ENCODE measurements around the gene PEX26. TPM values are rescaled to one million over a fixed set of nuclear protein-coding genes. Genes with fewer than 3 reads are reported as not detected.
"Not testable (repeated sequence)": the region's sequence is repeated elsewhere in the genome, so short reads cannot be mapped to it uniquely, and the experiment has no call there.

The PEX26 gene
- total RNA-seq, 1 experiment from 2014 or later = 14.6 TPM

- not testable (repeated sequence) for DNase-seq (ENCODE audit: low read depth)
These were observed 6.4 kb upstream of the PEX26 start for GRCh38 chr22:18071307-18071967.

- DNase-seq (ENCODE audit: low read depth) = no peak
These were observed 5.9 kb upstream of the PEX26 start for GRCh38 chr22:18071968-18072310.

DNA sequence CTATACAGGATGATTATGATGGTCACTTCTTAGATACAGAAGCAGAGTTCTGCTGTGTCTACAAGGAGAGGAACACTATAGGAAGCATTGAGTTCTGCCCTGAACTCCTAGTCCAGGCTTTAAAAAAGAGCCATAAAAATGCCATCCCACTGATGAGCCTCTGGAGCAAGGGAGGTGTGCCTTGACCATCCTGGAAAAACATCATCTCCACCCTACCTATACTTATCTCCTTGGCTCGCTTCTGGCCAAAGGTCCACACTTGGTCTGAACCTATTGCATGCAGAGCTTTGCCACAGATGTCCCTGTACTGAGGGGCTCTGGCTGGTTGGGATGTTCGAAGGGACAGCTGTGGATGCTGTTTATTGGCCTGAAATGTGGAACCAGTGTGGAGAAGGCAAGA, 4.3 kb upstream of the PEX26 start:
- no peak for DNase-seq (ENCODE audit: low read depth)

GRCh38 chr22:18073927-18074326, 3.9 kb upstream of the PEX26 start:
- not testable (repeated sequence) for DNase-seq (ENCODE audit: low read depth)

DNA sequence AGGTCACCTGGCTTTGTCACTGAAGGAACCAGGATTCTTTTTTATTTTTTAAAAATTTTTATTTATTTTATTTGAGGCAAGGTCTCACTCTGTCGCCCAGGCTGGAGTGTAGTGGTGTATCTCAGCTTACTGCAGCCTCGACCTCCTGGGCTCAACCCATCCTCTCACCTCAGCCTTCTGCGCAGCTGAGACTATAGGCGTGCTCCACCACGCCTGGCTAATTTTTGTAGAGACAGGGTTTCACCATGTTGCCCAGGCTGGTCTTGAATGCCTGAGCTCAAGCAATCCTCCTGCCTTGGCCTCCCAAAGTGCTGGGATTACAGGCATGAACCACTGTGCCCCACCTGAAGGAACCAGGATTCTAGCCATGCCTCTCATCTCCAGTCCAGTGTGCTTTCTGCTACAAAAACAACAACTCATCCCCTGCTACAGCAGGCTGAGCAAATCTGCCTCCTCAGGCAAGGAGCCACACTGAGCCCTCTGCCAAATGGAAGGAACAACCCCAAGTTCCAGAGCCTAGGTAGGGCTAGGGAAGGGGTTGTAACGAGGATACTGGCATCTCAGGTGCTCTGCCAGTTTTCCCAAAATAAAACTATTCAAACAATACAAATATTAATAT, 2.6 kb upstream of the PEX26 start:
- DNase-seq (ENCODE audit: low read depth) = no peak

- peak; percentile 83 for DNase-seq (ENCODE audit: low read depth)
These were observed 1.9 kb upstream of the PEX26 start for GRCh38 chr22:18075720-18076497.

DNA sequence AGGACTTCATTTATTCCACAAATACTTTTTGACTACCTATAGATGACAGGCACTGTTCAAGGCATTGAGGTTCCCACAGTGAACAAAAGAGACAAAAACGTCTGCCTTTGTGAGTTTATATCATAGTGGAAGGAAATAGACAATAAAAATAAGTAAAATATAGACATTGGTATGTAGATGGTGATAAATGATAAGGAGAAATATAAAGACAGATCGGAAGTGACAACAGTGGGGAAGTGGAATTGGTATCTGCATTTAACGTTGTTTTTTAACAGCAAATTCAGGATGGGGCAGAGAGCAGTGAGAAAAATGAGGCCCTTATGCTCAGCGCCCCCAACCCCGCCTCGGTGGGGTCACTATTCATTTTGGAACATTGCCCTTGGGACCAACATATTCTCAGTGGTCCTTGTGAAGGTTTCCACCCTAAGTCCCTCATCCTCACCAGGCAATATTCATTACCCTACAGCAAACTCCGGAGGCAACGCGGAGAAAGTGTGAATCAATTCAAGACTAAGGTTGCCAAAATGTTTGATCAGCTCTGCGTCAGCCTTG, 627 bp upstream of the PEX26 start:
- DNase-seq (ENCODE audit: low read depth) = no peak

DNA sequence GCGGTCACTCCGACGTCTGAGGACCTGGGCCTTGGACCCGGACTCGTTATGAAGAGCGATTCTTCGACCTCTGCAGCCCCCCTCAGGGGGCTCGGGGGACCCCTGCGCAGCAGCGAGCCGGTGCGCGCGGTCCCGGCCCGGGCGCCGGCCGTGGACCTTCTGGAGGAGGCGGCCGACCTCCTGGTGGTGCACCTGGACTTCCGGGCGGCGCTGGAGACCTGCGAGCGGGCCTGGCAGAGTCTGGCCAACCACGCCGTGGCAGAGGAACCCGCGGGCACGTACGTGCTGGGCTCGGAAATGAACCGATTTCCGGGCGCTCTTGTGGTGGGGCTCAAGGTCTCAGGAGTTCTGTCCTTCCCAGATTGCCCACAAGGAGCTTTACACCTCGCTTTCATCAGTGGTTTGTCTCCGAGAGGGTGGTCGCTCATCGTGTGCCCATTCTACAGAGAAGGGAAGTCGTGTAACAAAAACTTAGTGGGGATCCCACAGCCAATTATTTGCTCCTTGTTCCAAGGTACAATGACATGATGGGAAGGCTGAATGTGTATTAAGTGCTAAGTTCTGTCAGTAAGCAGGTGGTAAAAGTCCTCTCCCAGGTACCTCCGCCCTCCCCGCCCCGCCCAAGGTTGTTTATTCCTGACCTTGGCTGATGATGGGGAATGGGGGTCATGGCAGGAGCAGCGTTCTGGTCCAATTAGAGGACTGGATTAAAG, 695 bp downstream of the PEX26 start:
- peak; percentile 48 for DNase-seq (ENCODE audit: low read depth)

GRCh38 chr22:18079706-18080233, 2.0 kb downstream of the PEX26 start:
- DNase-seq (ENCODE audit: low read depth) = no peak

- no peak for DNase-seq (ENCODE audit: low read depth)
These were observed 3.6 kb downstream of the PEX26 start for GRCh38 chr22:18081416-18081815.

GRCh38 chr22:18082467-18082866, 4.7 kb downstream of the PEX26 start:
- no peak for DNase-seq (ENCODE audit: low read depth)

GRCh38 chr22:18083406-18083805, 5.6 kb downstream of the PEX26 start:
- DNase-seq (ENCODE audit: low read depth) = no peak

- no peak for DNase-seq (ENCODE audit: low read depth)
These were observed 7.4 kb downstream of the PEX26 start for GRCh38 chr22:18085188-18085587.

DNA sequence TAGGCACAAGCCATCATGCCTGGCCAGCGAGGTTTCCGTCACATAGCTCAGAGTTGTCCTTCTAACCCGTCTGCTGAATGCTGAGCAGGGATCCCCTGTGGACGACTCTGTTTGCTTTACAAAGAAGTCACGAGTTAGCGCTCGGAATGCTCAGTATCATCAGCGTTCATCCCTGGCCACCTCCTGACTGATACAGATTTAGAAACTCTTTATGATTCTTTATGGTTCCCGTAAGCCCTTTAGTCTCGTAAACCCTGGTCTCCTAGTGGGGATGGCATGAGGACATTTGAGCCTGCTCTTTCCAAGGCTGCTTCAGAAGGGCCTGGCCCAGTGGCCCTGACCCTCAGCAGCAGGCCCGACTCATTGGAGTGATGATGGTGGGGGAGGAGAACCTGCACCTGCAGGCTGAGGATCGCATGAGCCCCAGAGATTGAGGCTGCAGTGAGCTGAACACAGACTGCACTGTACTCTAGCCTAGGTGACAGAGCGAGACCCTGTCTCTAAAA, 9.6 kb downstream of the PEX26 start:
- DNase-seq (ENCODE audit: low read depth) = no peak

DNA sequence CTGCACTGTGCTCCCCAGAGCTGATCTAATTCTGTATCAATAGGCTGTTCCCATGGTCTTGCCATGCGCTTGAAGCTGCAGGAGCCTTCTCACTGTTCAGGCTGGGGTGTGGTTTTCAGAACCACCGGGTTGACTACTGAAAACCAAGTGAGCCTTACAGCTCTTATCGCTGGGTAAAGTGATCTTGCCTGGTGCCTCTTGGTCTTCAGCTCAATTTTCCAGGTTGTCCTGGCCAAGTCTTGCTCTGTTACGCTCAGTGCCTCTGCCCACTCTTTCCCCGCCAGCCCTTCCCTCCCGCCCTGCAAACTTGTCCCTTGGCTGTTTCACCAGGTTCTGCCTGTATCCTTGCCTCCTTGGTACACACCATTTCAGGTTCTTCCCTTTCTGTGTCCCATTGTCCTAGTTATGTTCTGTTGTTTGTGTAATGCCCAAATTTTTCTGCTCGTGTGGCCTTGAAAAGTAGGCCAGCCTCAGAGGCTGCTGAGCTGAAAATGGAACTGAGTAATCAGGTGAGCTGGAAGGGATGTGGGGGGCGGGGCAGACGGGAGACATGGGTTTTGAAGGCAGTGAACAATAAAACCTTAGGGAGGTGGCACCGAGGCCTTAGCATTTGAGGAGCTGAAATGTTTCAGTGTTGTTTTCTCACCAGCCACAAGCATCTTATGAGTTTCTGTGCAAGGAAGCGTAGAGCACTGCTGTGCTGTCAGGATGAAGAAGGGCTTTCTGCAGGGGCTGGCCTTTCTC, 11.2 kb downstream of the PEX26 start:
- no peak for DNase-seq (ENCODE audit: low read depth)

- no peak for DNase-seq (ENCODE audit: low read depth)
These were observed 12.5 kb downstream of the PEX26 start for GRCh38 chr22:18090286-18090685.

DNA sequence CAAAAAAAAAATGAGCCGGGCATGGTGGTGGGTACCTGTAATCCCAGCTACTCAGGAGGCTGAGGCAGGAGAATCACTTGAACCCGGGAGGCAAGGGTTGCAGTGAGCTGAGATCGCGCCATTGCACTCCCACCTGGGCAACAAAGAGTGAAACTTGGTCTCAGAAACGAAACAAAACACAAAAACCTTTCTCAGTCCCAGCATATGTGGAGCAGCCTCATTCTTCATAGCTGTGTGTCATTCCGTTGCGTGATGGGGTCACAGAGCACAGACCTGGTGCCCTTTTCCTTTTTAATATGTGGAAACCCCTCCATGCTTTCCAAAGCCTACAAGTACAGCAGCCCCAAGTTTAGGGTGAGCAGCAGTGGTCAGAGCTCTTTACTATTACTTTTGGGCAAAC, 13.7 kb downstream of the PEX26 start:
- DNase-seq (ENCODE audit: low read depth) = no peak

DNA sequence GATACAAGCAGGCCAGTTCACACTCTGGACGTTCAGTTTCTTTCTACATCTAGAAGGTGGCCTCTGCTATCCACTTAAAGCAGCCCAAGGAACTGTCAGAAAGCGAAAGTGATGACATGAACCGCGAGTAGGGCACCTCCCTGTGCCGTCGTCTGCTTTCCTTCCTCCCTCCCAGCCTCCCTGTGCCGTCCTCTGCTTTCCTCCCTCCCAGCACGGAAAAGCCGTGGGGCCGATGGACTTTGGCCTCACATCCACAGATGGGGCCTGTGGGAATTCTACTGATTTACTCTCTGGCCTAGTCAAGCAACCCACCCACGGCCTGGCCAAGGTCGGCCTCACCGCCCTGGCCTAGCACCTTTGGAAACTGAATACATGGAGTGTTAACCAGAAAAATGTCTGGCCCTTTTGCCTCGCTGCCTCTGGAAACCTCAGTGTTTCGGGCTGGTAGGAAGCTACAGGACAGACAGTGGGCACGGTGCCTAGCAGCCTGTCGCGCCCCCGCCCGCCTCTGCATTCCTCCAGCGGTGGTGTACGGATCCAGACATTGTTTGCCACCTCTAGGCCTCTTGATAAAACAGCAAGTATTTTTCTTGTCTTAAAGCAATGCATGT, 14.2 kb downstream of the PEX26 start:
- DNase-seq (ENCODE audit: low read depth) = no peak

DNA sequence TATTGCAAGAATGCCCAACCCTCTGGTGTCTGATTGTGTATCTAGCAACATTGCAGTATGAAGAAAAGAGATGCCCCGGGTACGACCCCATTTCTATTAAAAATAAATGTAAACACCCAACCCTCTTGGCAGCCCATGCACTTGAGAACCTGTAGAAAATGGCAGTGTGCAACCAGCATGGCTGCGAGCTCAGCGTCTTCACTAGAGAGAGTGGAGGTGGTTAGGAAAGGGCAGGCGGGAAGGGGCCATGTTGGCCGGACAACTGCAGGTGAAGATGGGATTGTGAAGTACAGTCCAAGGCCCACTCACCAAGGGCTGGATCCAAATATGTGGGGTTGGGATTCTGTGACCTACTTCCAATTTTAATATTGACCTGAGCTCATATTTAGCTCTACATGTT, 15.9 kb downstream of the PEX26 start:
- no peak for DNase-seq (ENCODE audit: low read depth)

- DNase-seq (ENCODE audit: low read depth) = peak; percentile 74
These were observed 17.5 kb downstream of the PEX26 start for GRCh38 chr22:18095101-18095805.
